B cell (primary cell): Measurements from ENCODE around the gene TOGARAM1. TPM values are rescaled to one million over a fixed set of nuclear protein-coding genes. Genes with fewer than 3 reads are reported as not detected.

ENCODE experiments used
- ATAC-seq: fragments of 200-7000 bp; cut with Tn5 transposase; one replicate; pipeline ENCODE4 v1.10.0; 2021; ENCODE audit warnings: low read depth, mild to moderate bottlenecking, moderate number of reproducible peaks, moderate library complexity
- CTCF ChIA-PET: fragments of 350-600 bp; sonication (Branson Sonifier 250); formaldehyde crosslinking; loops from one replicate; lab custom pipeline; 2021; ENCODE audit warnings: antibody characterized with exemption, inconsistent platforms; lab: Charles Lee
- POLR2A ChIA-PET: fragments of 350-600 bp; sonication (Branson Sonifier 250); formaldehyde crosslinking; loops from one replicate; lab custom pipeline; 2021; ENCODE audit warnings: antibody characterized with exemption; lab: Charles Lee
- DNase-seq: peaks from one replicate; pipeline ENCODE4 v3.0.0; 2013
- H2AFZ ChIP-seq: 2 replicates; pipeline ENCODE4 v1.6.1; 2012; ENCODE audit warnings: mild to moderate bottlenecking, low read depth, low read length; ENCODE audit not compliant: insufficient read depth, poor library complexity, severe bottlenecking
- H3K27ac ChIP-seq, 2 donors: 1 replicate in 1 of 2; 2 replicates in 1 of 2; pipeline ENCODE4 v1.5.1; 2012 to 2013; ENCODE audit warnings: low read length in 2 of 2, mild to moderate bottlenecking in 2 of 2, moderate library complexity in 1 of 2
- H3K27me3 ChIP-seq, 4 experiments: fragments of 200-600 bp in 1 of 4; sonication (generic) in 1 of 4; replicated peaks in 1 of 4; 1 replicate in 2 of 4; 2 replicates in 2 of 4; pipeline versions ENCODE4 v1.6.1 to v1.7.0; 2013 to 2016; ENCODE audit warnings: low read length in 3 of 4, mild to moderate bottlenecking in 2 of 4, mixed read lengths in 1 of 4, moderate library complexity in 1 of 4; ENCODE audit not compliant: insufficient read depth in 4 of 4, control insufficient read depth in 3 of 4; ENCODE audit errors: control extremely low read depth in 1 of 4
- H3K36me3 ChIP-seq, 2 experiments: replicated peaks in 1 of 2; 1 replicate in 1 of 2; 2 replicates in 1 of 2; pipeline versions ENCODE4 v1.6.1 to v1.7.1; 2013; ENCODE audit warnings: low read length in 1 of 2; ENCODE audit not compliant: insufficient read depth in 2 of 2, control insufficient read depth in 1 of 2; ENCODE audit errors: control extremely low read depth in 1 of 2, extremely low read depth in 1 of 2
- H3K4me1 ChIP-seq, 2 donors: fragments of 200-600 bp in 1 of 2; sonication (generic) in 1 of 2; 1 replicate in 1 of 2; 2 replicates in 1 of 2; pipeline versions ENCODE4 v1.5.1 to v1.6.1; 2013 to 2017; ENCODE audit warnings: low read length in 2 of 2; ENCODE audit not compliant: control insufficient read depth in 2 of 2, insufficient read depth in 2 of 2
- H3K4me2 ChIP-seq: replicated peaks from 2 replicates; pipeline ENCODE3; 2012; ENCODE audit warnings: mild to moderate bottlenecking, low read depth, low read length; ENCODE audit not compliant: poor library complexity, severe bottlenecking
- H3K4me3 ChIP-seq, 5 experiments: fragments of 200-600 bp in 1 of 5; sonication (generic) in 1 of 5; 1 replicate in 3 of 5; 2 replicates in 2 of 5; pipeline versions ENCODE4 v1.5.1 to v1.7.0; 2011 to 2016; ENCODE audit warnings: low read length in 4 of 5, mild to moderate bottlenecking in 4 of 5, low read depth in 2 of 5, control low read depth in 1 of 5, moderate library complexity in 1 of 5; ENCODE audit not compliant: insufficient read depth in 1 of 5; ENCODE audit errors: control extremely low read depth in 1 of 5, extremely low read depth in 1 of 5
- H3K79me2 ChIP-seq: fragments of 200-600 bp; sonication (generic); one replicate; pipeline ENCODE4 v1.6.0; 2016; ENCODE audit warnings: low read length; ENCODE audit not compliant: control insufficient read depth, insufficient read depth
- H3K9ac ChIP-seq: fragments of 200-600 bp; sonication (generic); 2 replicates; pipeline ENCODE4 v1.6.1; 2017; ENCODE audit warnings: mild to moderate bottlenecking, low read length, moderate library complexity
- H3K9me3 ChIP-seq, 3 donors: one replicate each; pipeline versions ENCODE4 v1.6.1 to v1.7.1; 2013; ENCODE audit warnings: low read length in 2 of 3; ENCODE audit not compliant: control insufficient read depth in 2 of 3, insufficient read depth in 1 of 3; ENCODE audit errors: control extremely low read depth in 1 of 3
- H4K20me1 ChIP-seq: 2 replicates; pipeline ENCODE4 v1.6.0; 2012; ENCODE audit warnings: mild to moderate bottlenecking, low read length; ENCODE audit not compliant: insufficient read depth, control insufficient read depth, poor library complexity, severe bottlenecking
- H3K27ac Mint-ChIP-seq: one replicate; pipeline ENCODE4 v1.8.0; 2021; ENCODE audit warnings: mixed read lengths
- H3K27me3 Mint-ChIP-seq: one replicate; pipeline ENCODE4 v1.8.0; 2021; ENCODE audit warnings: mixed read lengths
- H3K4me1 Mint-ChIP-seq: one replicate; pipeline ENCODE4 v1.8.0; 2021; ENCODE audit warnings: mixed read lengths
- H3K4me3 Mint-ChIP-seq: one replicate; pipeline ENCODE4 v1.8.0; 2021; ENCODE audit warnings: mixed read lengths
- H3K9me3 Mint-ChIP-seq: one replicate; pipeline ENCODE4 v1.8.0; 2022; ENCODE audit warnings: mixed read lengths; ENCODE audit not compliant: insufficient read depth
- EZH2 ChIP-seq: IDR thresholded peaks from 2 replicates; pipeline ENCODE4 v1.6.1; 2012; ENCODE audit warnings: borderline replicate concordance, low read depth, mild to moderate bottlenecking, moderate library complexity, low read length; ENCODE audit not compliant: insufficient read depth, poor library complexity, severe bottlenecking
- WGBS: methylation state at CpG from one replicate; pipeline ENCODE4 v1.1.5; 2013; ENCODE audit warnings: missing lambda C conversion rate; ENCODE audit not compliant: insufficient coverage; 5-methylcytosine and 5-hydroxymethylcytosine counted together
- intact Hi-C: fragments of 100-400 bp; cut with micrococcal nuclease; formaldehyde crosslinking; loops from one replicate; pipeline ENCODE4 v1.10.0; 2022
- polyA plus RNA-seq: library from polyadenylated mRNA; depleted of rRNA; stranded (reverse); fragments of >200 nt; gene quantifications from 2 replicates; pipeline ENCODE4 v1.2.3, GENCODE V29; 2012
- total RNA-seq, 2 donors: library from RNA; stranded (reverse); fragments of 120-200 nt in 1 of 2; gene quantifications; 1 replicate in 1 of 2; 2 replicates in 1 of 2; pipeline versions ENCODE4 v1.2.3 to v1.2.4, GENCODE V29; 2013 to 2022
- TF ChIP-seq, protein P1 (sequence below): fragments of 200-600 bp; IDR thresholded peaks from one replicate; pipeline ENCODE4 v1.8.0; 2022; ENCODE audit warnings: antibody characterized with exemption, mild to moderate bottlenecking

Gene TOGARAM1
- total and polyA plus RNA-seq, 2 donors (not counting 1 experiment from before 2014, with no cell fraction given) = 3.4 to 23.9 TPM

DNA sequence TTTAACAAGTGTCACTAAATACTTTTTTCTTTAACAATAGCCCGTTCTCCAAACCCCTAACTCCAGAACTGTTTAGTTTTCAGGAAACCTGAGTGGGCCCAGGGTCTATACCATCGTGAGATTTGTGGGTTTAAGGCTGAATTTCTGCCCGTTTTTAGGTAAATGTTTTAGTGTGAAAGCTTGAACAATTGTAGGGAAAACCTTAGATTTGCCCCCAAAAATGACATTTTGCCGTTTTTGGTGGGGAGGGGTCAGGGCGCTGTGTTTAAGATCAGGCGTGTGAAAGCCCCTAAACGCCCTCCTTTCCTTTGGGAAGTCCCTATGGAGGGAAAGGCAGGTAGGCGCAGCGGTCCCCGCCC lies 121.6 kb downstream of the TOGARAM1 start:
- DNase-seq = no peak
- Histone ChIP-seq H3K4me1 (peaks cover 18 to 31% of the 10 kb centered on the region in 2 donors), H3K9me3 (no peaks in the 10 kb centered on the region), H4K20me1 (peaks cover 20% of the 10 kb centered on the region), H3K79me2 (peaks cover 47% of the 10 kb centered on the region), H3K27me3 (no peaks in the 10 kb centered on the region), H2AFZ (peak overlapping the region; percentile 88), H3K36me3 (no peaks in the 10 kb centered on the region), H3K9ac (peak overlapping the region; percentile 77), H3K27ac (peak overlapping the region; percentile 66 to 96), H3K4me3 (peak overlapping the region; percentile 27 to 95 (median 91)), H3K4me2 (peak overlapping the region; percentile 82)
- no peak for TF ChIP-seq EZH2
- TF ChIP-seq, protein P1, sequence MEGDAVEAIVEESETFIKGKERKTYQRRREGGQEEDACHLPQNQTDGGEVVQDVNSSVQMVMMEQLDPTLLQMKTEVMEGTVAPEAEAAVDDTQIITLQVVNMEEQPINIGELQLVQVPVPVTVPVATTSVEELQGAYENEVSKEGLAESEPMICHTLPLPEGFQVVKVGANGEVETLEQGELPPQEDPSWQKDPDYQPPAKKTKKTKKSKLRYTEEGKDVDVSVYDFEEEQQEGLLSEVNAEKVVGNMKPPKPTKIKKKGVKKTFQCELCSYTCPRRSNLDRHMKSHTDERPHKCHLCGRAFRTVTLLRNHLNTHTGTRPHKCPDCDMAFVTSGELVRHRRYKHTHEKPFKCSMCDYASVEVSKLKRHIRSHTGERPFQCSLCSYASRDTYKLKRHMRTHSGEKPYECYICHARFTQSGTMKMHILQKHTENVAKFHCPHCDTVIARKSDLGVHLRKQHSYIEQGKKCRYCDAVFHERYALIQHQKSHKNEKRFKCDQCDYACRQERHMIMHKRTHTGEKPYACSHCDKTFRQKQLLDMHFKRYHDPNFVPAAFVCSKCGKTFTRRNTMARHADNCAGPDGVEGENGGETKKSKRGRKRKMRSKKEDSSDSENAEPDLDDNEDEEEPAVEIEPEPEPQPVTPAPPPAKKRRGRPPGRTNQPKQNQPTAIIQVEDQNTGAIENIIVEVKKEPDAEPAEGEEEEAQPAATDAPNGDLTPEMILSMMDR = no peak
- no peak for ATAC-seq
- Mint-ChIP-seq H3K27me3 (no peaks in the 10 kb centered on the region), H3K27ac (peak overlapping the region; percentile 96), H3K4me1 (peaks cover 45% of the 10 kb centered on the region), H3K4me3 (peak overlapping the region; percentile 96), H3K9me3 (no peaks in the 10 kb centered on the region)
- POLR2A ChIA-PET = interaction anchor here (2.1 kb wide), 1 partner anchor 122 kb away, joined by 13 read pairs; the partner anchor contains the start of genes KLHL28 and TOGARAM1
- 4% methylated on average over 9 of the region's 10 CpGs for WGBS
- CTCF ChIA-PET = no interaction called here
- intact Hi-C loops = no loop called here

DNA sequence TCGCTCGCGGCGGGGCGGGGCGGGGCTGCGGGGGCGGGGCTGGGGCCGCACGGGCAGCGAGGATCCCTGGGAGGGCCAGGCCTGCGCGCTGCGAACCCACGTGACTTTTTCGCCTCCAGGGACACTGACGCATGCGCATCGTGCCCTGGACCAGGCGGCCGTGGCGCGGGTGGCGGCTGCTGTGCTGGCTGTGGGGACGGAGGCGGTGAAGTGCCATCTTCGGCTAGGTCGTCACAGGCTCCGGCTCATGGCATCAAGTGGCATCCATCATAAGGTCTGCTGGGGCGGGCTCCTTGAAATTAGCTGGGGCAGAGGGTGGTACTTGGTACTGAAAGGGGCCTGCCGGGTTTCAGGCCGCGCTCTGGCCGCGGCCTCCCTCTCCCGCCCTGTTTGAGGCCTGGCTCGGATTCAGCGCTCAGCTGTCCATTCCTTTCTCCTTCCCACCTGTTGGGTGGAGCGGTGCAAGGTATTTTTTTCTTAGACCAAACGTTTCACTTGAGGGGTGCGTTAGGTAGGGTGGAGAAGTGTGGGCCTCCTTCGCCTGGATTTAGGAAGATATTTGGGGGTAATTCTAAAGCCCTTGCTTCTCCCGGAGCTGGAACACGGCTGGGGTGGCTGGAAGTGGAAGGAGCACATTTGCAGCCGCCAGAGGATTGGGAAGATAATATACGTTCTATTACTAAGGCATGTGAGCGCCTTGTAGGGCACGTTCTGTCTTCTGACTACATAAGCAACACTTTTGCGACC lies 122.2 kb downstream of the TOGARAM1 start, which contains the start of gene PRPF39:
TSS of gene PRPF39 (plus strand) at position 141 of the 747 bp plus-strand sequence. CDS start 11,124 bp downstream, outside the sequence.
- H3K27ac Mint-ChIP-seq = peak within 1 kb of the TSS; percentile 96
- CTCF ChIA-PET = no interaction called here
- H3K79me2 ChIP-seq = peaks cover 52% of the 10 kb centered on the region
- H3K9ac ChIP-seq = peak within 1 kb of the TSS; percentile 77
- H3K4me1 ChIP-seq = peaks cover 21 to 36% of the 10 kb centered on the region in 2 donors
- peaks cover 49% of the 10 kb centered on the region for H3K4me1 Mint-ChIP-seq
- H3K4me3 Mint-ChIP-seq = peak within 1 kb of the TSS; percentile 96
- TF ChIP-seq, protein P1 = no peak
- no peak for TF ChIP-seq EZH2
- peaks cover 21% of the 10 kb centered on the region for H4K20me1 ChIP-seq
- ATAC-seq = peak; percentile 93
- H3K4me2 ChIP-seq = peak within 1 kb of the TSS; percentile 82
- H3K9me3 ChIP-seq = no peaks in the 10 kb centered on the region
- H3K27me3 ChIP-seq = no peaks in the 10 kb centered on the region
- POLR2A ChIA-PET = interaction anchor here (2.1 kb wide), 1 partner anchor 122 kb away, joined by 13 read pairs; the partner anchor contains the start of genes KLHL28 and TOGARAM1
- DNase-seq = peak; percentile 97
- under 1% methylated on average over 36 of the region's 49 CpGs for whole genome bisulfite sequencing
- no peaks in the 10 kb centered on the region for H3K27me3 Mint-ChIP-seq
- no peaks in the 10 kb centered on the region for H3K36me3 ChIP-seq
- intact Hi-C loops = loop anchor here (1.0 kb wide), 5 partner anchors 8 to 187 kb away; partner anchors contain the start of genes FKBP3, KLHL28 and MIS18BP1
- H3K9me3 Mint-ChIP-seq = no peaks in the 10 kb centered on the region
- peak within 1 kb of the TSS; percentile 74 to 96 for H3K27ac ChIP-seq
- H3K4me3 ChIP-seq = peak within 1 kb of the TSS; percentile 64 to 95 (median 91)
- H2AFZ ChIP-seq = peak within 1 kb of the TSS; percentile 88
